ENCODE measurements around the gene TBX15.

TBX15 gene

DNA sequence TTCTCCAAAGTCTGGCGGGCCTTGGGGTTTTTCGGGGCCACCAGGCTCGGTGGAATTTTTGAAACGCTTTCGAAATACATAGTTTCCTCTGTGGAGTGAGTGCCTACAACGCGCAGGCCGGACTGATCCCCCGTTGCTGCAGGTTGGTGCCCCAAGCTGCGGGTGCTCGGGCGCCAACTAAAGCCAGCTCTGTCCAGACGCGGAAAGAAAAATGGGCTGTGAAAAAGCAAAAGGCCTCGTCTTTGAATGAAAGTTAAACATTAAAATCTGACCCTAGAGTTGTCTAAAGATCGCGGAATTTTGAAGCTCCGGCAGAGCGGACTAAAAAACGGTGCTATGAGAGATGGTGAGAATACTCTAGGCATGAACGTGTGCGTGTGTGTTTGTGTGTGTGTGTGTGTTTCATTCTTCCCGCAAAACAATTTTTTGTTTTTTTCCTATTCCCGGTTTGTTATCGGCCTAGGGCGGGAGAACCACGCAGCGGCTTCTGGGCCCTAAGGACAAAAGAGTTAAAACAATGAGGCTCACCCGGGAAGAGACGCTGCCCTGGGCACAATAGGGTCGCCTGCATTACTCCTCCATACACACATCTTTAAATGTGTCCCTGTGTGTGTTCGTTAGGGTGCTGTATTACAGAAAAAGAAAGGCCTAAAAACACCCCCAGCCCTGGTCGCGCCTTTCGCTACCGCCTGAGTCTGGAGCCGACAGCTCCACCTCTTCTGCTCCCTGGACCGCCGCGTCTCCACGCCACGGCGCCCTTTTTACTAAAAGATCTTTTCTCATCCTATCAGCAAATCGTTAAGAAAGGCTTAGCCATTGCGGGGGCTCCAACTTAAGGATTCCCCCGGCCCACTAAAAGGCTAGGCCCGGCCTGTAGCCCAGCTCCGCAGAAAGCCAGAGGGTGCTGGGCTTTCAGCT, 3.2 kb downstream of the TBX15 start:
- TF ChIP-seq, protein P1, sequence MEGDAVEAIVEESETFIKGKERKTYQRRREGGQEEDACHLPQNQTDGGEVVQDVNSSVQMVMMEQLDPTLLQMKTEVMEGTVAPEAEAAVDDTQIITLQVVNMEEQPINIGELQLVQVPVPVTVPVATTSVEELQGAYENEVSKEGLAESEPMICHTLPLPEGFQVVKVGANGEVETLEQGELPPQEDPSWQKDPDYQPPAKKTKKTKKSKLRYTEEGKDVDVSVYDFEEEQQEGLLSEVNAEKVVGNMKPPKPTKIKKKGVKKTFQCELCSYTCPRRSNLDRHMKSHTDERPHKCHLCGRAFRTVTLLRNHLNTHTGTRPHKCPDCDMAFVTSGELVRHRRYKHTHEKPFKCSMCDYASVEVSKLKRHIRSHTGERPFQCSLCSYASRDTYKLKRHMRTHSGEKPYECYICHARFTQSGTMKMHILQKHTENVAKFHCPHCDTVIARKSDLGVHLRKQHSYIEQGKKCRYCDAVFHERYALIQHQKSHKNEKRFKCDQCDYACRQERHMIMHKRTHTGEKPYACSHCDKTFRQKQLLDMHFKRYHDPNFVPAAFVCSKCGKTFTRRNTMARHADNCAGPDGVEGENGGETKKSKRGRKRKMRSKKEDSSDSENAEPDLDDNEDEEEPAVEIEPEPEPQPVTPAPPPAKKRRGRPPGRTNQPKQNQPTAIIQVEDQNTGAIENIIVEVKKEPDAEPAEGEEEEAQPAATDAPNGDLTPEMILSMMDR (IDR thresholded peaks at IDR 0.05; ENCODE audit: low read depth, low read length, missing control alignments), result no peak
- no peak overlapping the region for H3K4me3 ChIP-seq (ENCODE audit: low read depth, low read length)
- no peak for DNase-seq (ENCODE audit: low read depth)

DNA sequence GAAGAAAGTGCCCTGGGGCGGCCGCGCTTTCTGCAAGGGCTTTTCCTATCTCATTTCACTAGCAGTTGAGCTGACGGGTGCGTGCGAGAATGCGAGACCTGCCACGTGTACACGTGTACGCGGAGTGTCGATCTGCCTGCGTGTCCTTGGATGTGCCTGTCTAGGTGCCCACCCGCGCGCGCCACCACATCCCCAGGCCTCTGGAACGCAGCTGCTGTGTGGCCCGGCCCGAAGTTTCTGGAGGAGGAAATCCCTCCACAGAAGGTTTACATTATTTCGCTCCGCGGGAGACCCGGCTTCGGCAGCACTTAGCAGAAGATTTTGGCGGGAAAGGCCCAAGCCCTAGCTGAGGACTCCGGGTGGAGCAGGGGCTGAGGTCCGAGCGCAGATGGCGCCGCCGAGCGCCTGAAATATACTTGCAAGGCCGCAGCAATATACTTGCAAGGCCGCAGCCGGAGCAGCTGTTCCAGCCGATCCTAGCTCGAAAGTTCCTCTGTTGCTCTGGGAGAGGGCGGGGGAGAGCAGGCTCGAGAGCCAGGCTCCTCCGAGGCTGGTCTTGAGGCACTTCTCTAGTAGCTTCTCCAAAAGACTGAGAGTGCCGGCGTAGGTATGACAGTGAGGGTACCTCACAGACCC, 3.9 kb downstream of the TBX15 start:
- no peak overlapping the region for H3K4me3 ChIP-seq (ENCODE audit: low read depth, low read length)
- TF ChIP-seq, protein P1 (IDR thresholded peaks at IDR 0.05; ENCODE audit: low read depth, low read length, missing control alignments), result no peak
- no peak for DNase-seq (ENCODE audit: low read depth)

DNA sequence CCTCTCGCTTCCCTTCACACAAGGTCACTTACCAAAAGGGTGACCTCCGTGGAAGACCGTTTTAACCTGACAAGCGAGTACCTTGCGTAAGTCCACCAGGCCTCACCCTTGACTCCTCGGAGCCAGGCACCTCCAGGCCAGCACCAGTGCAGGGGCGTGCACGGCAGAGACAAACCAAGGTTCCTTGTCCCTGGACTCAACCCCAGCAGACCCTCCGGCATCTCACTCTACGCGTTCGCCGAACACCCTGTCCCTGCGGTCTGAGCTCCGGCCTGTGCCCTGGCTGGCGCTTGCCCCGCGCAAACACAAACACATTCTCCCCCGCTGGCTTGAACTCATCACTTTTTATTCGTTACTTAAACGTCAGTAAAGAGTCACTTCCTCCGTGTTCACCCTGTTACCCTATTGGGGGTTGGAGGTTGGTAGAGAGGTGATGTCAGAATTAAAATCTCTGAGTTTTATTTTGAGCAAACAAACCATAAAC, 4.5 kb downstream of the TBX15 start:
- DNase-seq (ENCODE audit: low read depth), result no peak
- no peak overlapping the region for H3K4me3 ChIP-seq (ENCODE audit: low read depth, low read length)
- TF ChIP-seq, protein P1 (IDR thresholded peaks at IDR 0.05; ENCODE audit: low read depth, low read length, missing control alignments), result no peak

DNA sequence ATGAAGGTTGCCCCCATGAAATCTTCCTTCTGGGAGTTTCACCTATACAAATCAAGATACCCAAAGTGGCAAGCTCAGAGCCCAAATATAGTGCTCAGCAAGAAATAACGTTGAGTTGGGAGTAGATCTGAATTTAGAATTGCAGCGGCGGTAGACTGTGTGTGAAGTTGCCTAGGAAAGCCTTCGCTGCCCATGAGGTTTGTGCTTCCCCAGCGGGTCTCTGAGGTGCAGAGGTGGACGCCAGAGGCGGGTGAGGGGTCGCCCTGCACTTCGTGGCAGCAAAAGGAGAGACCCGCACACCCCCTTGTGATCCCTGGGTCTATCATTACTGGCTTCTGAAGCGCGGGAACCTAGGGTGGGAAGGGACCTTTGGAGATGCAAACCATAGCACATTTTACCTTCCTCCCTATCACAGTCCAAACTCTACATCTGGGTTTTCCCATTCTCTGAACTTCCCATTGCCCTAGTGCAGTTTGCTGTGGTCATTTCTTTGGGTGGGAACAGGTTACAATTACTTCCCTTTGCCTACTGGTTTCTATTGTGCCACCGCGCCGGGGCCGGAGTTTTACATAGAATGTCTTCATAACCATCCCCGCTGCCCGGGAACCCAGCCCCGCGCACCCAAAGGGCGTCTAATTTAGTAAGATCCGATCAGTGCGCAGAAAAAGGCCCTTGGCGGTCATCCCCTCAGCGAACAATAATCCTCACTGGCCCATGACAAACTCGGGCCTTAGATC, 5.2 kb downstream of the TBX15 start:
- no peak overlapping the region for H3K4me3 ChIP-seq (ENCODE audit: low read depth, low read length)
- no peak for DNase-seq (ENCODE audit: low read depth)
- TF ChIP-seq, protein P1 (IDR thresholded peaks at IDR 0.05; ENCODE audit: low read depth, low read length, missing control alignments), result no peak

DNA sequence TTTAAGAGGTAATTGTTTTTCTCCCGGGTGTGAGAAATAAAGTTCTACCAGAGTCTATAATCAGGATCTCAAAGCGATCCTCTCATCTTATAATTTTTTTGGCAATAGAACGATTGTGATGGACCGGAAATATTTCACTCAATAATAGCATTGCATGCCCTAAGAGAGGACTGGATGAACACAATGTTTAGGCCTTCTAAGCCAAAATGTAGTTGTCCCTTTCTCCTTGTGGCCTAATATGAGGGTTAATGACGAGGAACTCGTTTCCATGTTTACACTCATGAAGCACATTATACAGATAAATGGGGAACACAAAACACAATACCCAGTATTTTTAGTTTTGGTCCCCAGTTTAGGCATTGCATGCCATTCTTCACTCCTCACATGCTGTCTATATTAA, 5.9 kb downstream of the TBX15 start:
- DNase-seq (ENCODE audit: low read depth), result no peak
- TF ChIP-seq, protein P1 (IDR thresholded peaks at IDR 0.05; ENCODE audit: low read depth, low read length, missing control alignments), result no peak
- H3K4me3 ChIP-seq (ENCODE audit: low read depth, low read length), result no peak overlapping the region

DNA sequence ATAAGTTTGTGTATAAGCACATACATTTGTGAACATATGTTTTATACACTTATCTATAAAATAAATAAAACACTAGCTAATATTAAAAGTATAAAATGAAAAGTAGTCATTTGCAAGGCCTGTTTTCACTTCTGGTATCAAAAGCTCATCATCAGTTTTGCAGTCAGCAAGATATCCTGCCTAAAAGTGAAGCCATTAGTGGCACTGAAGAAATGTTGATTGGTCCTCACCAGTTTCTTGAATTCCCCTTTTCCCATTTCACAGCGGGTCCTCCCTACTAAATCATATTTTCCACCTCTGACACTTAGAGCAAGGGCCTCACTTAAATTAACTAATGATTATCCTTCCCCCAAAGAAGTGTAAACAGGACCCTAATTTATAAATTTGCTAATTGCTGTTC, 6.7 kb downstream of the TBX15 start:
- H3K4me3 ChIP-seq (ENCODE audit: low read depth, low read length), result no peak overlapping the region
- TF ChIP-seq, protein P1 (IDR thresholded peaks at IDR 0.05; ENCODE audit: low read depth, low read length, missing control alignments), result no peak
- DNase-seq (ENCODE audit: low read depth), result no peak
